Right atrium auricular region (tissue), 2 donors: ENCODE data around the gene SALL2. TPM values are rescaled to one million over a fixed set of nuclear protein-coding genes. Genes with fewer than 3 reads are reported as not detected.

Experiments used
- total RNA-seq, 2 donors: library from RNA; depleted of rRNA; stranded (reverse); fragments of >200 nt; gene quantifications; one replicate each; pipeline ENCODE4 v1.1.0, GENCODE V29; 2016

Gene SALL2
- total RNA-seq, 2 donors from 2014 or later = 4.9 to 15.7 TPM

Other genes with a start within 250 kb of the SALL2 start
- under 1 TPM in 1 of 2 donors, not detected in 1; 0.12 TPM for gene RPGRIP1, start 246.3 kb downstream of the SALL2 start, total RNA-seq
- 10 to 100 TPM; 30.0 to 35.9 TPM for gene SUPT16H, start 142.3 kb downstream of the SALL2 start, total RNA-seq
- gene CHD8, start 70.2 kb downstream of the SALL2 start, total RNA-seq = 10 to 100 TPM; 31.9 to 39.1 TPM
- 10 to 100 TPM; 11.8 to 22.2 TPM for gene RAB2B, start 49.4 kb downstream of the SALL2 start, total RNA-seq
- 10 to 100 TPM; 40.2 to 40.3 TPM for gene TOX4, start 49.2 kb downstream of the SALL2 start, total RNA-seq
- 10 to 100 TPM; 25.1 to 27.4 TPM for gene METTL3, start 15.0 kb downstream of the SALL2 start, total RNA-seq
- gene OR10G3, start 53.7 kb upstream of the SALL2 start, total RNA-seq = not detected
- gene OR10G2, start 108.6 kb upstream of the SALL2 start, total RNA-seq = not detected
- not detected for gene OR4E2, start 127.5 kb upstream of the SALL2 start, total RNA-seq
- gene OR4E1, start 147.5 kb upstream of the SALL2 start, total RNA-seq = not detected